HepG2 (cell line): Measurements from ENCODE around the gene LRP1-AS. TPM values are rescaled to one million over a fixed set of nuclear protein-coding genes. Genes with fewer than 3 reads are reported as not detected.

ENCODE experiments used
- E2F5 ChIP-seq: sonication (generic); formaldehyde crosslinking; conservative IDR thresholded peaks from 2 replicates; pipeline ENCODE4 v1.4.0; 2020; ENCODE audit warnings: missing genetic modification reagents
- KAT8 ChIP-seq: IDR thresholded peaks from 2 replicates; pipeline ENCODE4 v1.6.1; 2016; ENCODE audit warnings: missing genetic modification reagents, missing compliant biosample characterization
- MIXL1 ChIP-seq: IDR thresholded peaks from 2 replicates; pipeline ENCODE4 v1.6.1; 2016
- PAX8 ChIP-seq: sonication (generic); formaldehyde crosslinking; IDR thresholded peaks from 2 replicates; pipeline ENCODE4 v1.8.0; 2022; ENCODE audit warnings: mild to moderate bottlenecking, missing genetic modification reagents, borderline replicate concordance
- RXRB ChIP-seq: IDR thresholded peaks from 2 replicates; pipeline ENCODE4 v1.6.1; 2016; ENCODE audit warnings: borderline replicate concordance, missing genetic modification reagents, missing compliant biosample characterization
- SALL2 ChIP-seq: sonication (generic); formaldehyde crosslinking; IDR thresholded peaks from 2 replicates; pipeline ENCODE4 v1.8.1; 2023; ENCODE audit warnings: mild to moderate bottlenecking, missing genetic modification reagents, inconsistent platforms
- SIN3B ChIP-seq: fragments of 150-350 bp; IDR thresholded peaks from 2 replicates; pipeline ENCODE4 v1.6.1; 2014; ENCODE audit warnings: low read length
- SOX5 ChIP-seq: IDR thresholded peaks from 2 replicates; pipeline ENCODE4 v1.6.1; 2016; ENCODE audit warnings: borderline replicate concordance
- ZBTB1 ChIP-seq: sonication (generic); formaldehyde crosslinking; IDR thresholded peaks from 2 replicates; pipeline ENCODE4 v1.4.0; 2020; ENCODE audit warnings: missing genetic modification reagents, borderline replicate concordance
- ZHX2 ChIP-seq, 2 experiments: sonication (generic) in 1 of 2; formaldehyde crosslinking in 1 of 2; IDR thresholded peaks; 2 replicates each; pipeline versions ENCODE4 v1.6.1 to v1.9.0; 2014 to 2022; ENCODE audit warnings: antibody characterized with exemption in 1 of 2, borderline replicate concordance in 1 of 2, inconsistent platforms in 1 of 2, low read depth in 1 of 2, missing genetic modification reagents in 1 of 2
- ZNF18 ChIP-seq: sonication (generic); formaldehyde crosslinking; IDR thresholded peaks from 2 replicates; pipeline ENCODE4 v1.8.0; 2022; ENCODE audit warnings: mild to moderate bottlenecking, missing genetic modification reagents; ENCODE audit not compliant: insufficient replicate concordance
- ZNF546 ChIP-seq: sonication (generic); formaldehyde crosslinking; conservative IDR thresholded peaks from 2 replicates; pipeline ENCODE4 v1.8.1; 2023; ENCODE audit warnings: mild to moderate bottlenecking, missing genetic modification reagents
- ZNF549 ChIP-seq: sonication (generic); formaldehyde crosslinking; IDR thresholded peaks from 2 replicates; pipeline ENCODE4 v1.5.0; 2020; ENCODE audit warnings: missing genetic modification reagents
- ZNF609 ChIP-seq: sonication (generic); formaldehyde crosslinking; IDR thresholded peaks from 2 replicates; pipeline ENCODE4 v1.4.0; 2020; ENCODE audit warnings: mild to moderate bottlenecking, missing genetic modification reagents, borderline replicate concordance
- ZNF749 ChIP-seq: sonication (generic); formaldehyde crosslinking; IDR thresholded peaks from 2 replicates; pipeline ENCODE4 v1.8.0; 2022; ENCODE audit warnings: mild to moderate bottlenecking, missing genetic modification reagents, moderate library complexity, borderline replicate concordance
- ZNF879 ChIP-seq: sonication (generic); formaldehyde crosslinking; IDR thresholded peaks from 2 replicates; pipeline ENCODE4 v1.8.1; 2023; ENCODE audit warnings: missing genetic modification reagents
- polyA plus RNA-seq, 8 experiments: library from polyadenylated mRNA; depleted of rRNA in 3 of 8; stranded (reverse) in 7 of 8; unstranded in 1 of 8; fragments of >200 nt; fragmentation: Illumina TruSeq in 4 of 8; extraction: Trizol in 4 of 8; gene quantifications; 2 replicates each; pipeline versions ENCODE4 v1.2.1 to v1.2.3, GENCODE V29; 2011 to 2016; ENCODE audit warnings: low read depth in 4 of 8, missing spikeins in 1 of 8, mixed read lengths in 1 of 8; ENCODE audit not compliant: insufficient read depth in 1 of 8
- total RNA-seq, 5 experiments: library from RNA; depleted of rRNA; stranded (reverse); fragments of >200 nt; fragmentation: Illumina TruSeq; extraction: Trizol; gene quantifications; 2 replicates each; pipeline ENCODE4 v1.2.3, GENCODE V29; 2016; ENCODE audit warnings: low read depth in 1 of 5

Gene LRP1-AS
- total and polyA plus RNA-seq, 2 of the 13 experiments (the other 11 are each of a cell fraction or from before 2014, with no cell fraction given), result 0.20 TPM; not detected in 1

- no peak for TF ChIP-seq ZNF609
- no peak for TF ChIP-seq ZNF18
- no peak for TF ChIP-seq ZNF546 (CRISPR knock-in tag)
- TF ChIP-seq ZHX2 (IDR thresholded peaks at IDR 0.05; ENCODE audit: low read depth), result no peak
- no peak for TF ChIP-seq ZHX2 (CRISPR knock-in tag; IDR thresholded peaks at IDR 0.05; ENCODE audit: borderline replicate concordance)
- TF ChIP-seq RXRB, result 0 out of 2 replicates have a peak, but pooled peaks have one; percentile 23
- TF ChIP-seq ZNF549 (CRISPR knock-in tag), result no peak
- no peak for TF ChIP-seq KAT8
- TF ChIP-seq PAX8 (CRISPR knock-in tag), result no peak
- TF ChIP-seq ZNF879 (CRISPR knock-in tag), result 0 out of 2 replicates have a peak, but pooled peaks have one; percentile 34
- no peak for TF ChIP-seq ZBTB1 (CRISPR knock-in tag)
- TF ChIP-seq MIXL1 (CRISPR knock-in tag), result peak; percentile 86; the same call in 1 of the 2 replicates
- TF ChIP-seq E2F5, result no peak
- no peak for TF ChIP-seq SALL2
- TF ChIP-seq ZNF749 (CRISPR knock-in tag), result no peak
- peak; percentile 51; the same call in 1 of the 2 replicates for TF ChIP-seq SIN3B
- peak; percentile 26; the same call in 1 of the 2 replicates for TF ChIP-seq SOX5 (CRISPR knock-in tag)
These were observed 23.1 kb downstream of the LRP1-AS start (continued) for GRCh38 chr12:57124261-57124877.
